Measurements from ENCODE around the gene MAGEA3.

The MAGEA3 gene

GRCh38 chrX:152656087-152656486, 42.5 kb upstream of the MAGEA3 start:
- H3K4me2 ChIP-seq (ENCODE audit: low read depth, low read length) = no peak overlapping the region
- no peak overlapping the region for H2AFZ ChIP-seq (ENCODE audit: low read length)
- H4K20me1 ChIP-seq (ENCODE audit: insufficient read depth, low read length) = no peaks in the 10 kb centered on the region
- H3K9me2 ChIP-seq (replicated peaks; ENCODE audit: insufficient read depth, low read length) = no peaks in the 10 kb centered on the region
- H3K9ac ChIP-seq (ENCODE audit: low read length) = no peak overlapping the region
- no peaks in the 10 kb centered on the region for H3K36me3 ChIP-seq (replicated peaks; ENCODE audit: insufficient read depth, low read length)
- no peak for DNase-seq
- TF ChIP-seq EZH2phosphoT487 (IDR thresholded peaks at IDR 0.05; ENCODE audit: low read length) (no peak), CTCF (IDR thresholded peaks at IDR 0.05; ENCODE audit: low read length) (no peak), EZH2 (optimal IDR thresholded peaks at IDR 0.05; ENCODE audit: low read depth, low read length) (no peak)
- H3K79me2 ChIP-seq (ENCODE audit: low read length) = no peaks in the 10 kb centered on the region
- H3K27ac ChIP-seq (ENCODE audit: low read length) = no peak overlapping the region
- H3K4me1 ChIP-seq (ENCODE audit: low read length) = no peaks in the 10 kb centered on the region
- no peaks in the 10 kb centered on the region for H3F3A ChIP-seq (ENCODE audit: insufficient read depth, low read length)
- H3K27me3 ChIP-seq (replicated peaks; ENCODE audit: insufficient read depth, low read length) = no peaks in the 10 kb centered on the region
- no peak overlapping the region for H3K4me3 ChIP-seq (ENCODE audit: low read length)
- no peaks in the 10 kb centered on the region for H3K9me3 ChIP-seq (replicated peaks; ENCODE audit: insufficient read depth, low read length)

GRCh38 chrX:152656890-152657289, 41.7 kb upstream of the MAGEA3 start:
- no peak for DNase-seq
- Histone ChIP-seq H3K79me2 (ENCODE audit: low read length) (no peaks in the 10 kb centered on the region), H3K4me3 (ENCODE audit: low read length) (no peak overlapping the region), H3K9ac (ENCODE audit: low read length) (no peak overlapping the region), H3K36me3 (replicated peaks; ENCODE audit: insufficient read depth, low read length) (no peaks in the 10 kb centered on the region), H3K4me1 (ENCODE audit: low read length) (no peaks in the 10 kb centered on the region), H2AFZ (ENCODE audit: low read length) (no peak overlapping the region), H3K27me3 (replicated peaks; ENCODE audit: insufficient read depth, low read length) (no peaks in the 10 kb centered on the region), H3K9me3 (replicated peaks; ENCODE audit: insufficient read depth, low read length) (no peaks in the 10 kb centered on the region), H3K9me2 (replicated peaks; ENCODE audit: insufficient read depth, low read length) (no peaks in the 10 kb centered on the region), H3K4me2 (ENCODE audit: low read depth, low read length) (no peak overlapping the region), H3F3A (ENCODE audit: insufficient read depth, low read length) (no peaks in the 10 kb centered on the region), H3K27ac (ENCODE audit: low read length) (no peak overlapping the region), H4K20me1 (ENCODE audit: insufficient read depth, low read length) (no peaks in the 10 kb centered on the region)
- TF ChIP-seq EZH2phosphoT487 (IDR thresholded peaks at IDR 0.05; ENCODE audit: low read length) = no peak
- TF ChIP-seq CTCF (IDR thresholded peaks at IDR 0.05; ENCODE audit: low read length) = no peak
- TF ChIP-seq EZH2 (optimal IDR thresholded peaks at IDR 0.05; ENCODE audit: low read depth, low read length) = no peak

GRCh38 chrX:152658302-152658701, 40.3 kb upstream of the MAGEA3 start:
- Histone ChIP-seq H3K9ac (ENCODE audit: low read length) (no peak overlapping the region), H3K9me2 (replicated peaks; ENCODE audit: insufficient read depth, low read length) (no peaks in the 10 kb centered on the region), H4K20me1 (ENCODE audit: insufficient read depth, low read length) (no peaks in the 10 kb centered on the region), H3F3A (ENCODE audit: insufficient read depth, low read length) (no peaks in the 10 kb centered on the region), H3K36me3 (replicated peaks; ENCODE audit: insufficient read depth, low read length) (no peaks in the 10 kb centered on the region), H3K4me1 (ENCODE audit: low read length) (no peaks in the 10 kb centered on the region), H3K4me3 (ENCODE audit: low read length) (no peak overlapping the region), H3K79me2 (ENCODE audit: low read length) (no peaks in the 10 kb centered on the region), H3K4me2 (ENCODE audit: low read depth, low read length) (no peak overlapping the region), H3K27ac (ENCODE audit: low read length) (no peak overlapping the region), H3K9me3 (replicated peaks; ENCODE audit: insufficient read depth, low read length) (no peaks in the 10 kb centered on the region), H3K27me3 (replicated peaks; ENCODE audit: insufficient read depth, low read length) (no peaks in the 10 kb centered on the region), H2AFZ (ENCODE audit: low read length) (no peak overlapping the region)
- no peak for DNase-seq
- TF ChIP-seq EZH2 (optimal IDR thresholded peaks at IDR 0.05; ENCODE audit: low read depth, low read length) (no peak), EZH2phosphoT487 (IDR thresholded peaks at IDR 0.05; ENCODE audit: low read length) (no peak), CTCF (IDR thresholded peaks at IDR 0.05; ENCODE audit: low read length) (no peak)
